GM19025 (cell line): ENCODE data around the gene GTF2A1.

Experiments used
- ATAC-seq: cut with Tn5 transposase; IDR thresholded peaks from one replicate; pipeline ENCODE4 v1.9.1; 2021; ENCODE audit warnings: mild to moderate bottlenecking, low read depth, moderate library complexity; ENCODE audit not compliant: unreplicated experiment

GTF2A1 gene

GRCh38 chr14:81144824-81145603, 75.7 kb downstream of the GTF2A1 start:
- no peak for ATAC-seq

GRCh38 chr14:81143793-81144192, 77.0 kb downstream of the GTF2A1 start:
- no peak for ATAC-seq

- ATAC-seq: no peak
These were observed 79.3 kb downstream of the GTF2A1 start for GRCh38 chr14:81141426-81141825.

- no peak for ATAC-seq
These were observed 82.3 kb downstream of the GTF2A1 start for GRCh38 chr14:81138429-81138828.

- ATAC-seq: no peak
These were observed 83.4 kb downstream of the GTF2A1 start for GRCh38 chr14:81137316-81137715.

- no peak for ATAC-seq
These were observed 87.4 kb downstream of the GTF2A1 start for GRCh38 chr14:81133400-81133799.

GRCh38 chr14:81132468-81132867, 88.3 kb downstream of the GTF2A1 start:
- no peak for ATAC-seq

- ATAC-seq: no peak
These were observed 91.5 kb downstream of the GTF2A1 start for GRCh38 chr14:81129242-81129641.

GRCh38 chr14:81127785-81128184, 93.0 kb downstream of the GTF2A1 start:
- no peak for ATAC-seq

GRCh38 chr14:81125536-81125935, 95.2 kb downstream of the GTF2A1 start:
- no peak for ATAC-seq
